GM12878 (cell line): ENCODE measurements around the gene UIMC1. TPM values are rescaled to one million over a fixed set of nuclear protein-coding genes. Genes with fewer than 3 reads are reported as not detected.

Experiments
- ATAC-seq: fragments of 200-7000 bp; cut with Tn5 transposase; 3 replicates; pipeline ENCODE4 v1.9.1; 2020; ENCODE audit warnings: mild to moderate bottlenecking, moderate library complexity
- BruUV-seq: library from RNA; stranded (reverse); fragments of 400-500 nt; replicated peaks from 2 replicates; lab custom pipeline; 2021; lab: Mats Ljungman, UMichigan
- CTCF ChIA-PET: fragments of 300-600 bp; sonication (Branson Sonifier 250); formaldehyde crosslinking; extraction: SDS; loops from one replicate; lab custom pipeline; 2021; ENCODE audit warnings: inconsistent platforms; lab: Yijun Ruan, JAX
- POLR2A ChIA-PET: fragments of 350-600 bp; formaldehyde crosslinking; extraction: SDS; loops from one replicate; lab custom pipeline; 2021; ENCODE audit warnings: inconsistent platforms; lab: Charles Lee
- RAD21 ChIA-PET: fragments of 300-600 bp; sonication (Branson Sonifier 250); formaldehyde crosslinking; loops from one replicate; lab custom pipeline; 2023; ENCODE audit warnings: antibody characterized with exemption; ENCODE audit not compliant: unreplicated experiment; lab: Charles Lee
- SMC1A ChIA-PET: fragments of 300-600 bp; sonication (Branson Sonifier 250); formaldehyde crosslinking; loops from one replicate; lab custom pipeline; 2023; ENCODE audit not compliant: unreplicated experiment, uncharacterized antibody; lab: Charles Lee
- DNase-seq: peaks from one replicate; pipeline ENCODE4 v3.0.0-alpha.2; 2011; ENCODE audit warnings: low read depth, low spot score
- FAIRE-seq: peaks from 3 replicates; lab custom pipeline; 2011; peaks lifted over from hg19 to GRCh38; lab: Jason Lieb, UNC
- H2AFZ ChIP-seq: 2 replicates; pipeline ENCODE4 v1.6.0; 2011; ENCODE audit warnings: low read depth, low read length, control low read depth; ENCODE audit not compliant: control insufficient read depth
- H3K27ac ChIP-seq: 2 replicates; pipeline ENCODE4 v1.5.1; 2011; ENCODE audit warnings: control low read depth; ENCODE audit not compliant: control insufficient read depth, insufficient read depth
- H3K27me3 ChIP-seq, 2 experiments: replicated peaks in 1 of 2; 2 replicates each; pipeline versions ENCODE4 v1.6.0 to v1.6.1; 2011; ENCODE audit warnings: low read length in 1 of 2; ENCODE audit not compliant: control insufficient read depth in 2 of 2, insufficient read depth in 2 of 2
- H3K36me3 ChIP-seq, 2 experiments: 2 replicates each; pipeline ENCODE4 v1.5.1; 2011; ENCODE audit warnings: low read length in 1 of 2; ENCODE audit not compliant: control insufficient read depth in 2 of 2, insufficient read depth in 2 of 2
- H3K4me1 ChIP-seq: 2 replicates; pipeline ENCODE4 v1.6.1; 2011; ENCODE audit warnings: mild to moderate bottlenecking, low read length, moderate library complexity, mixed read lengths; ENCODE audit not compliant: control insufficient read depth, insufficient read depth
- H3K4me2 ChIP-seq: 2 replicates; pipeline ENCODE4 v1.6.0; 2011; ENCODE audit warnings: control low read depth; ENCODE audit not compliant: control insufficient read depth, insufficient read depth
- H3K4me3 ChIP-seq: fragments of 200-600 bp; sonication (generic); 2 replicates; pipeline ENCODE4 v1.5.1; 2016
- H3K79me2 ChIP-seq: 2 replicates; pipeline ENCODE4 v1.6.0; 2011; ENCODE audit warnings: low read length; ENCODE audit not compliant: control insufficient read depth, insufficient read depth
- H3K9ac ChIP-seq: 2 replicates; pipeline ENCODE4 v1.8.0; 2011; ENCODE audit warnings: low read length, control low read depth, mixed read lengths; ENCODE audit not compliant: control insufficient read depth, insufficient read depth
- H3K9me3 ChIP-seq: replicated peaks from 3 replicates; pipeline ENCODE4 v1.5.1; 2011; ENCODE audit warnings: mild to moderate bottlenecking, low read length; ENCODE audit not compliant: control insufficient read depth, insufficient read depth
- H4K20me1 ChIP-seq: 2 replicates; pipeline ENCODE4 v1.6.0; 2011; ENCODE audit not compliant: control insufficient read depth, insufficient read depth
- BRCA1 ChIP-seq: IDR thresholded peaks from 2 replicates; pipeline ENCODE4 v1.6.1; 2011; ENCODE audit warnings: low read depth, low read length, improper control_type of control experiment
- CUX1 ChIP-seq: IDR thresholded peaks from 2 replicates; pipeline ENCODE4 v1.6.1; 2012; ENCODE audit warnings: improper control_type of control experiment, low read depth, low read length; ENCODE audit not compliant: insufficient replicate concordance
- FOS ChIP-seq: IDR thresholded peaks from 3 replicates; pipeline ENCODE4 v1.6.1; 2011; ENCODE audit warnings: borderline replicate concordance; ENCODE audit not compliant: insufficient read length; ENCODE audit errors: extremely low read depth
- HCFC1 ChIP-seq: fragments of 150-350 bp; IDR thresholded peaks from 2 replicates; pipeline ENCODE4 v1.6.1; 2014; ENCODE audit warnings: low read length
- JUNB ChIP-seq: IDR thresholded peaks from 2 replicates; pipeline ENCODE4 v1.6.1; 2016; ENCODE audit warnings: antibody characterized with exemption, mild to moderate bottlenecking
- WGBS: methylation state at CpG from one replicate; pipeline ENCODE4 v1.1.6; 2016; ENCODE audit warnings: low lambda C conversion rate; ENCODE audit not compliant: insufficient replicate concordance, insufficient coverage; ENCODE audit errors: missing lambda C conversion rate; 5-methylcytosine and 5-hydroxymethylcytosine counted together
- in situ Hi-C: fragments of 300-500 bp; cut with MboI; formaldehyde crosslinking; loops from 9 replicates; pipeline ENCODE4 v1.14.3; 2018; ENCODE audit warnings: mixed read lengths
- intact Hi-C: fragments of 100-400 bp; cut with micrococcal nuclease; formaldehyde crosslinking; loops from one replicate; pipeline ENCODE4 v1.14.2; 2022; ENCODE audit not compliant: unreplicated experiment
- polyA plus RNA-seq, 11 experiments: library from polyadenylated mRNA; depleted of rRNA in 4 of 11; unstranded in 6 of 11; stranded (reverse) in 5 of 11; fragments of >200 nt; fragmentation: Nextera tagmentation in 4 of 11; fragmentation: Illumina TruSeq in 1 of 11; extraction: Ambion mirVana in 4 of 11; extraction: Trizol in 1 of 11; gene quantifications; 1 replicate in 1 of 11; 2 replicates in 10 of 11; pipeline versions ENCODE4 v1.2.1 to v1.2.3, GENCODE V29; 2011 to 2016; ENCODE audit warnings: inconsistent platforms in 2 of 11, missing spikeins in 2 of 11, low read depth in 1 of 11
- total RNA-seq, 4 experiments: library from RNA; depleted of rRNA in 3 of 4; stranded (reverse); fragments of >200 nt in 3 of 4; fragmentation: Illumina TruSeq in 1 of 4; extraction: Trizol in 1 of 4; gene quantifications; 2 replicates each; pipeline versions ENCODE4 v1.2.1 to v1.2.3, GENCODE V29; 2013 to 2021
- TF ChIP-seq, protein P1 (sequence below), 3 experiments: IDR thresholded peaks in 2 of 3; conservative IDR thresholded peaks in 1 of 3; 2 replicates each; pipeline ENCODE4 v1.5.1; 2011; ENCODE audit warnings: low read depth in 3 of 3, low read length in 3 of 3, mild to moderate bottlenecking in 3 of 3, control low read depth in 2 of 3, moderate library complexity in 2 of 3, inconsistent platforms in 1 of 3, mixed read lengths in 1 of 3; ENCODE audit not compliant: control insufficient read depth in 2 of 3, insufficient read depth in 1 of 3; ENCODE audit errors: extremely low read depth in 1 of 3

UIMC1 gene
- total and polyA plus RNA-seq, 10 of the 15 experiments (the other 5 are each of a cell fraction or from before 2014, with no cell fraction given): 16.2 to 51.4 (median 32.7) TPM

- Histone ChIP-seq H3K9me3 (no peaks in the 10 kb centered on the region), H3K27ac (no peak overlapping the region), H3K4me2 (no peak overlapping the region), H3K4me1 (peaks cover 6% of the 10 kb centered on the region), H2AFZ (no peak overlapping the region), H3K79me2 (peaks cover 33% of the 10 kb centered on the region), H3K9ac (no peak overlapping the region), H3K4me3 (no peak overlapping the region), H4K20me1 (no peaks in the 10 kb centered on the region), H3K36me3 (no peaks in the 10 kb centered on the region), H3K27me3 (no peaks in the 10 kb centered on the region)
- in situ Hi-C loops (no loop called here), intact Hi-C loops (no loop called here)
- WGBS: 94% methylated on average over 2 of the region's 2 CpGs
- DNase-seq: no peak
- TF ChIP-seq HCFC1: no peak
- no peak for TF ChIP-seq CUX1
- no peak for TF ChIP-seq FOS
- TF ChIP-seq JUNB: no peak
- TF ChIP-seq, protein P1, sequence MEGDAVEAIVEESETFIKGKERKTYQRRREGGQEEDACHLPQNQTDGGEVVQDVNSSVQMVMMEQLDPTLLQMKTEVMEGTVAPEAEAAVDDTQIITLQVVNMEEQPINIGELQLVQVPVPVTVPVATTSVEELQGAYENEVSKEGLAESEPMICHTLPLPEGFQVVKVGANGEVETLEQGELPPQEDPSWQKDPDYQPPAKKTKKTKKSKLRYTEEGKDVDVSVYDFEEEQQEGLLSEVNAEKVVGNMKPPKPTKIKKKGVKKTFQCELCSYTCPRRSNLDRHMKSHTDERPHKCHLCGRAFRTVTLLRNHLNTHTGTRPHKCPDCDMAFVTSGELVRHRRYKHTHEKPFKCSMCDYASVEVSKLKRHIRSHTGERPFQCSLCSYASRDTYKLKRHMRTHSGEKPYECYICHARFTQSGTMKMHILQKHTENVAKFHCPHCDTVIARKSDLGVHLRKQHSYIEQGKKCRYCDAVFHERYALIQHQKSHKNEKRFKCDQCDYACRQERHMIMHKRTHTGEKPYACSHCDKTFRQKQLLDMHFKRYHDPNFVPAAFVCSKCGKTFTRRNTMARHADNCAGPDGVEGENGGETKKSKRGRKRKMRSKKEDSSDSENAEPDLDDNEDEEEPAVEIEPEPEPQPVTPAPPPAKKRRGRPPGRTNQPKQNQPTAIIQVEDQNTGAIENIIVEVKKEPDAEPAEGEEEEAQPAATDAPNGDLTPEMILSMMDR (IDR thresholded peaks at IDR 0.05 in 2 of 3, conservative IDR thresholded peaks at IDR 0.05 in 1 of 3; ENCODE audit: control insufficient read depth in 2 of 3, extremely low read depth in 1 of 3, insufficient read depth in 1 of 3, low read depth in 3 of 3, low read length in 3 of 3): no peak
- no peak for TF ChIP-seq BRCA1
- ATAC-seq: no peak
- SMC1A ChIA-PET: interaction anchor here (0.6 to 2.6 kb wide), 4 partner anchors 15 to 359 kb away, joined by 3 to 16 read pairs (median 4); no protein-coding TSS in a partner anchor
- RAD21 ChIA-PET: interaction anchor here (0.7 to 1.4 kb wide), 6 partner anchors 10 to 366 kb away, joined by 3 to 4 read pairs (median 3); no protein-coding TSS in a partner anchor
- BruUV-seq: no TSS peak
- CTCF ChIA-PET: interaction anchor here (0.6 to 3.5 kb wide), 8 partner anchors 9 to 525 kb away, joined by 3 to 25 read pairs (median 6); no protein-coding TSS in a partner anchor
- POLR2A ChIA-PET: interaction anchor here (1.1 to 2.1 kb wide), 3 partner anchors 9 to 16 kb away, joined by 3 to 11 read pairs (median 4); no protein-coding TSS in a partner anchor
- no peak for FAIRE-seq
Observed at GRCh38 chr5:177020033-177020432, 13.5 kb upstream of the UIMC1 start.
